Sigmoid colon (tissue), 7 donors: ENCODE data around the gene TPCN2. TPM values are rescaled to one million over a fixed set of nuclear protein-coding genes. Genes with fewer than 3 reads are reported as not detected.
A peak's percentile ranks its signal among the peaks of the same experiment; 100 is the strongest.

Experiments
- DNase-seq: peaks from one replicate; pipeline ENCODE4 v3.0.0-alpha.2; 2019
- H3K27ac ChIP-seq, 4 donors: fragments of 200-600 bp; sonication (generic); one replicate each; pipeline ENCODE4 v1.5.1; 2016 to 2019; ENCODE audit warnings: mild to moderate bottlenecking in 1 of 4
- H3K27me3 ChIP-seq, 3 donors: fragments of 200-600 bp; sonication (generic); one replicate each; pipeline ENCODE4 v1.5.1; 2019; ENCODE audit warnings: mild to moderate bottlenecking in 1 of 3
- H3K36me3 ChIP-seq, 4 donors: fragments of 200-600 bp; sonication (generic); one replicate each; pipeline ENCODE4 v1.5.1; 2016 to 2019
- H3K4me1 ChIP-seq, 4 donors: fragments of 200-600 bp; sonication (generic); one replicate each; pipeline ENCODE4 v1.5.1; 2017 to 2019
- H3K4me3 ChIP-seq, 4 donors: fragments of 200-600 bp; sonication (generic); one replicate each; pipeline ENCODE4 v1.5.1; 2017 to 2019; ENCODE audit warnings: mild to moderate bottlenecking in 2 of 4, moderate library complexity in 1 of 4
- H3K9me3 ChIP-seq, 4 donors: fragments of 200-600 bp in 3 of 4; sonication (generic) in 3 of 4; one replicate each; pipeline versions ENCODE4 v1.5.1 to v1.6.1; 2013 to 2019
- EP300 ChIP-seq, 4 donors: sonication (generic); formaldehyde crosslinking; IDR thresholded peaks; one replicate each; pipeline ENCODE4 v1.6.1; 2017; ENCODE audit warnings: antibody characterized with exemption in 4 of 4
- POLR2A ChIP-seq, 2 donors: fragments of 450-650 bp; IDR thresholded peaks; one replicate each; pipeline ENCODE4 v1.6.1; 2016; ENCODE audit warnings: antibody characterized with exemption in 2 of 2, mild to moderate bottlenecking in 2 of 2, moderate library complexity in 2 of 2
- POLR2AphosphoS5 ChIP-seq, 4 donors: sonication (generic); formaldehyde crosslinking; IDR thresholded peaks; one replicate each; pipeline ENCODE4 v1.6.1; 2017; ENCODE audit warnings: antibody characterized with exemption in 4 of 4
- WGBS, 2 donors: extraction: QIAGEN DNeasy Blood & Tissue Kit; methylation state at CpG; one replicate each; pipeline ENCODE4 v1.1.7; 2013; 5-methylcytosine and 5-hydroxymethylcytosine counted together
- intact Hi-C: fragments of 100-400 bp; cut with DNase I; formaldehyde crosslinking; loops from one replicate; pipeline ENCODE4 v1.15.1; 2023
- polyA plus RNA-seq, 3 donors: library from polyadenylated mRNA; stranded (reverse); fragments of 200-250 nt; gene quantifications; one replicate each; pipeline ENCODE4 v1.2.3, GENCODE V29; 2013
- total RNA-seq, 4 donors: library from RNA; depleted of rRNA; stranded (reverse); fragments of >200 nt; gene quantifications; one replicate each; pipeline ENCODE4 v1.1.0, GENCODE V29; 2016
- TF ChIP-seq, protein P1 (sequence below), 4 experiments: fragments of 450-650 bp in 3 of 4; fragments of 200-600 bp in 1 of 4; IDR thresholded peaks; one replicate each; pipeline ENCODE4 v1.5.1; 2016 to 2019; ENCODE audit warnings: antibody characterized with exemption in 4 of 4, mild to moderate bottlenecking in 3 of 4, moderate library complexity in 2 of 4
- donor health status: healthy with polysubstance abuse.
- donor health status: Bipolar disorder and iron deficiency.
- donor health status: healthy.

The TPCN2 gene
- total and polyA plus RNA-seq, 7 donors: 1.6 to 43.5 (median 17.5) TPM

- Histone ChIP-seq H3K27ac (no peak overlapping the region), H3K4me1 (peaks cover 0 to 8% (median 4%) of the 10 kb centered on the region in 4 donors), H3K36me3 (peaks cover 0 to 43% (median 23%) of the 10 kb centered on the region in 4 donors), H3K9me3 (no peaks in the 10 kb centered on the region), H3K27me3 (no peaks in the 10 kb centered on the region), H3K4me3 (no peak overlapping the region)
- intact Hi-C loops: no loop called here
- TF ChIP-seq, protein P1, sequence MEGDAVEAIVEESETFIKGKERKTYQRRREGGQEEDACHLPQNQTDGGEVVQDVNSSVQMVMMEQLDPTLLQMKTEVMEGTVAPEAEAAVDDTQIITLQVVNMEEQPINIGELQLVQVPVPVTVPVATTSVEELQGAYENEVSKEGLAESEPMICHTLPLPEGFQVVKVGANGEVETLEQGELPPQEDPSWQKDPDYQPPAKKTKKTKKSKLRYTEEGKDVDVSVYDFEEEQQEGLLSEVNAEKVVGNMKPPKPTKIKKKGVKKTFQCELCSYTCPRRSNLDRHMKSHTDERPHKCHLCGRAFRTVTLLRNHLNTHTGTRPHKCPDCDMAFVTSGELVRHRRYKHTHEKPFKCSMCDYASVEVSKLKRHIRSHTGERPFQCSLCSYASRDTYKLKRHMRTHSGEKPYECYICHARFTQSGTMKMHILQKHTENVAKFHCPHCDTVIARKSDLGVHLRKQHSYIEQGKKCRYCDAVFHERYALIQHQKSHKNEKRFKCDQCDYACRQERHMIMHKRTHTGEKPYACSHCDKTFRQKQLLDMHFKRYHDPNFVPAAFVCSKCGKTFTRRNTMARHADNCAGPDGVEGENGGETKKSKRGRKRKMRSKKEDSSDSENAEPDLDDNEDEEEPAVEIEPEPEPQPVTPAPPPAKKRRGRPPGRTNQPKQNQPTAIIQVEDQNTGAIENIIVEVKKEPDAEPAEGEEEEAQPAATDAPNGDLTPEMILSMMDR (IDR thresholded peaks at IDR 0.05): no peak
- TF ChIP-seq EP300 (IDR thresholded peaks at IDR 0.05) (no peak), POLR2AphosphoS5 (IDR thresholded peaks at IDR 0.05) (no peak), POLR2A (IDR thresholded peaks at IDR 0.05) (no peak)
- WGBS, 2 donors: 83 to 85% methylated on average over 10 of the region's 10 CpGs
- DNase-seq: no peak
Observed at GRCh38 chr11:69094915-69095290, 46.2 kb downstream of the TPCN2 start.

DNA sequence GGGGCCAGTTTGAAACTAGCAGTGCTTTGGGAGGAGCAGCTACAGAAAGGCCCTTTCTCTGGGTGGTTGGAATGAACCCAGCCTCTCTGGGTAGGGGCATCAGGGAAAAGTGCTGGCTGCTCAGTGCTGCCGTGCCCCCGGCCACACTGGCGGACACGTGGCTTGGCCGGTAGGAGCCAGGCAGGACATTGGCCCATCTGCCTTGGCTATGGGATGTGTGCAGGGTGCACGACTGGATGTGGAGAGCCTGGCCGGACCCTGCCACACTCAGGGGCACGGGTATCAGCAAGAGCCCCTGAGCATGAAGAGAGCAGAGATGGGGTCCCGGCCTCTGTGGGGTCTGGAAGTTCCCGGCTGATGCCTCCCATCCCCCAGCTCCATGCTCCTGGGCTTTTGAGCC, 46.6 kb downstream of the TPCN2 start:
- peaks cover 0 to 8% (median 4%) of the 10 kb centered on the region in 4 donors for H3K4me1 ChIP-seq
- no peak overlapping the region for H3K4me3 ChIP-seq
- DNase-seq: no peak
- no peak overlapping the region for H3K27ac ChIP-seq
- no peaks in the 10 kb centered on the region for H3K27me3 ChIP-seq
- intact Hi-C loops: no loop called here
- 81 to 88% methylated on average over 10 of the region's 10 CpGs for WGBS, 2 donors
- TF ChIP-seq POLR2A (IDR thresholded peaks at IDR 0.05) (no peak), POLR2AphosphoS5 (IDR thresholded peaks at IDR 0.05) (no peak), EP300 (IDR thresholded peaks at IDR 0.05) (no peak)
- TF ChIP-seq, protein P1 (IDR thresholded peaks at IDR 0.05): no peak
- H3K36me3 ChIP-seq: peaks cover 0 to 39% (median 21%) of the 10 kb centered on the region in 4 donors
- H3K9me3 ChIP-seq: no peaks in the 10 kb centered on the region

DNA sequence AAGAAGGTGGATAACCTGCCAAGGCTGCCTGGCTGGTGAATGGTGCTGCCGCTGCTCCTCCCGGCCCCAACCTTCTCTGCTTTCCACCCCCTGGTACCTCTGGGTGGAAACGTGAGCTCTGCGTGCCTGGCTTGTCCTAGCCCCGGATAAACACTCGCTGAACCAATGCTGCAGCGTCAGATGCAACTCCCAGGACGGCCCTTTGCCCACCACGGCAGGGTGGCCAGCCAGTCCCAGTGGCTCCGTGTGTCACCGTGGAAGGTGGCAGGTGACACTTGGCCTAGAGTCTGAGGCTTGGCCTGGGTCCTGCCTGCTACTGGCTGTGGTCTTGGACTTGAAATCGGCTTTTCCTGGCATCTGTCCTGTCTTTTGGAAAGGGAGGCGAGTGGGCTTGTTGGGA, 47.7 kb downstream of the TPCN2 start:
- H3K4me1 ChIP-seq: peaks cover 0 to 10% (median 6%) of the 10 kb centered on the region in 4 donors
- peaks cover 0 to 30% (median 17%) of the 10 kb centered on the region in 4 donors for H3K36me3 ChIP-seq
- no peaks in the 10 kb centered on the region for H3K27me3 ChIP-seq
- 91 to 96% methylated on average over 13 of the region's 13 CpGs for WGBS, 2 donors
- no peak overlapping the region for H3K4me3 ChIP-seq
- H3K9me3 ChIP-seq: no peaks in the 10 kb centered on the region
- intact Hi-C loops: no loop called here
- no peak overlapping the region for H3K27ac ChIP-seq
- TF ChIP-seq, protein P1 (IDR thresholded peaks at IDR 0.05): no peak
- TF ChIP-seq POLR2AphosphoS5 (IDR thresholded peaks at IDR 0.05): no peak
- DNase-seq: no peak

DNA sequence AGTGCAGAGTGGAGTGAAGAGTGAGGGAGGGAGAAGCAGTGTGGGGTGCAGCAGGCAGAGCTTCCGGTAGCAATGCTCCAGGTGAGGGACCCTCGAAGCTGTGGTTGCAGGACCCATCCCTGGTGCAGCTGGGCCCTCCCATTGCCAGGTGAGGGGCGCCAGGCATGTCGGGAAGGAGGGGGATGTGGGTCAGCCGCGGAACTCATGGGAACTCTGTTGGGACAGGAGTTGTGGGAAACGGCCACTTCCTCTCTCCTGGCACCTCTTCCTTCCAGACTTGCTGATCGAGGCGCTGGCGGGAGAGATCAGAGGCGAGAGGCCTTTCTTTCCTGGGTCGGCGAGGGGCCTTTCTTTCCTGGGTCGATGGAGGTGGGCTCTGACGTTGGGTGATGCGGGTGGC, 48.5 kb downstream of the TPCN2 start:
- Histone ChIP-seq H3K36me3 (peaks cover 0 to 22% (median 9%) of the 10 kb centered on the region in 4 donors), H3K9me3 (no peaks in the 10 kb centered on the region), H3K4me1 (peaks cover 0 to 16% (median 13%) of the 10 kb centered on the region in 4 donors), H3K27ac (no peak overlapping the region), H3K4me3 (no peak overlapping the region), H3K27me3 (no peaks in the 10 kb centered on the region)
- intact Hi-C loops: no loop called here
- no peak for TF ChIP-seq POLR2A (IDR thresholded peaks at IDR 0.05)
- no peak for TF ChIP-seq EP300 (IDR thresholded peaks at IDR 0.05)
- no peak for DNase-seq
- 54 to 79% methylated on average over 16 of the region's 16 CpGs for WGBS, 2 donors

GRCh38 chr11:69099180-69099579, 50.4 kb downstream of the TPCN2 start:
- intact Hi-C loops: no loop called here
- no peak overlapping the region for H3K27ac ChIP-seq
- TF ChIP-seq, protein P1 (IDR thresholded peaks at IDR 0.05): no peak
- TF ChIP-seq POLR2AphosphoS5 (IDR thresholded peaks at IDR 0.05): peak in 1 of 4 donors; percentile 4
- 19 to 35% methylated on average over 17 of the region's 17 CpGs for WGBS, 2 donors
- peaks cover 0 to 16% (median 12%) of the 10 kb centered on the region in 4 donors for H3K4me1 ChIP-seq
- no peaks in the 10 kb centered on the region for H3K9me3 ChIP-seq
- DNase-seq: no peak
- H3K27me3 ChIP-seq: no peaks in the 10 kb centered on the region
- H3K4me3 ChIP-seq: no peak overlapping the region
- peaks cover 0 to 6% (median 0%) of the 10 kb centered on the region in 4 donors for H3K36me3 ChIP-seq
